NCI-H1105 treated with DMSO at 0.1 percent for 48 hours (cell line): ENCODE results near the gene PPP1R10.
A peak's percentile ranks its signal among the peaks of the same experiment; 100 is the strongest.

Experiments
- DNase-seq: peaks from one replicate; lab custom pipeline; 2025; lab: John Stamatoyannopoulos, UW

PPP1R10 gene

GRCh38 chr6:30598912-30599624 is 18.0 kb downstream of the PPP1R10 start:
- DNase-seq, result no peak

GRCh38 chr6:30597315-30598144 is 19.5 kb downstream of the PPP1R10 start:
- peak; percentile 46 for DNase-seq

- DNase-seq, result no peak
These were observed 24.8 kb downstream of the PPP1R10 start for GRCh38 chr6:30592287-30592686.

- DNase-seq, result no peak
These were observed 26.0 kb downstream of the PPP1R10 start for GRCh38 chr6:30591008-30591407.

- DNase-seq, result no peak
These were observed 26.5 kb downstream of the PPP1R10 start for GRCh38 chr6:30590509-30590908.

- no peak for DNase-seq
These were observed 27.2 kb downstream of the PPP1R10 start for GRCh38 chr6:30589754-30590358.

- DNase-seq, result no peak
These were observed 33.1 kb downstream of the PPP1R10 start for GRCh38 chr6:30583921-30584320.

GRCh38 chr6:30578051-30578450 is 39.0 kb downstream of the PPP1R10 start:
- no peak for DNase-seq

GRCh38 chr6:30573113-30573512 is 43.9 kb downstream of the PPP1R10 start:
- no peak for DNase-seq

GRCh38 chr6:30572148-30572547 is 44.9 kb downstream of the PPP1R10 start:
- DNase-seq, result no peak

GRCh38 chr6:30571762-30572082 is 45.3 kb downstream of the PPP1R10 start:
- DNase-seq, result no peak

GRCh38 chr6:30571075-30571761 is 45.8 kb downstream of the PPP1R10 start, which contains the start of gene ABCF1:
TSS of gene ABCF1 (plus strand) at chr6:30571442. CDS start at chr6:30571488, 46 bp downstream.
- DNase-seq, result peak; percentile 94

- no peak for DNase-seq
These were observed 46.3 kb downstream of the PPP1R10 start for GRCh38 chr6:30570740-30571074.

- DNase-seq, result no peak
These were observed 46.8 kb downstream of the PPP1R10 start for GRCh38 chr6:30570263-30570662.

GRCh38 chr6:30568245-30568644 is 48.8 kb downstream of the PPP1R10 start:
- no peak for DNase-seq

GRCh38 chr6:30565772-30566171 is 51.3 kb downstream of the PPP1R10 start:
- no peak for DNase-seq

- DNase-seq, result no peak
These were observed 52.9 kb downstream of the PPP1R10 start for GRCh38 chr6:30564114-30564513.

- no peak for DNase-seq
These were observed 54.3 kb downstream of the PPP1R10 start for GRCh38 chr6:30562470-30563425.

- no peak for DNase-seq
These were observed 56.1 kb downstream of the PPP1R10 start for GRCh38 chr6:30560930-30561329.

GRCh38 chr6:30557683-30557981 is 59.4 kb downstream of the PPP1R10 start:
- DNase-seq, result no peak

- DNase-seq, result peak; percentile 92
These were observed 59.9 kb downstream of the PPP1R10 start, which contains the start of gene PRR3 for GRCh38 chr6:30556906-30557682. TSS of gene PRR3 (plus strand) at chr6:30557295. CDS start at chr6:30557345, 50 bp downstream.
